Measurements from ENCODE around the gene MGAM2.

The MGAM2 gene

GRCh38 chr7:142194201-142194600 is 82.7 kb downstream of the MGAM2 start:
- H3K4me3 ChIP-seq (ENCODE audit: control insufficient read depth, low read depth, low read length) = no peak overlapping the region
- DNase-seq (ENCODE audit: low read depth) = no peak
- TF ChIP-seq CTCF (IDR thresholded peaks at IDR 0.05; ENCODE audit: control insufficient read depth, insufficient read depth, low read depth, low read length, missing control alignments) = no peak

- no peak for DNase-seq (ENCODE audit: low read depth)
- no peak overlapping the region for H3K4me3 ChIP-seq (ENCODE audit: control insufficient read depth, low read depth, low read length)
- TF ChIP-seq CTCF (IDR thresholded peaks at IDR 0.05; ENCODE audit: control insufficient read depth, insufficient read depth, low read depth, low read length, missing control alignments) = no peak
These were observed 84.7 kb downstream of the MGAM2 start for GRCh38 chr7:142196066-142196840.

GRCh38 chr7:142200206-142200605 is 88.7 kb downstream of the MGAM2 start:
- no peak overlapping the region for H3K4me3 ChIP-seq (ENCODE audit: control insufficient read depth, low read depth, low read length)
- no peak for TF ChIP-seq CTCF (IDR thresholded peaks at IDR 0.05; ENCODE audit: control insufficient read depth, insufficient read depth, low read depth, low read length, missing control alignments)
- DNase-seq (ENCODE audit: low read depth) = no peak

- DNase-seq (ENCODE audit: low read depth) = no peak
- H3K4me3 ChIP-seq (ENCODE audit: control insufficient read depth, low read depth, low read length) = no peak overlapping the region
- TF ChIP-seq CTCF (IDR thresholded peaks at IDR 0.05; ENCODE audit: control insufficient read depth, insufficient read depth, low read depth, low read length, missing control alignments) = no peak
These were observed 117.1 kb downstream of the MGAM2 start for GRCh38 chr7:142228537-142229104.

GRCh38 chr7:142231716-142232115 is 120.2 kb downstream of the MGAM2 start:
- no peak for TF ChIP-seq CTCF (IDR thresholded peaks at IDR 0.05; ENCODE audit: control insufficient read depth, insufficient read depth, low read depth, low read length, missing control alignments)
- H3K4me3 ChIP-seq (ENCODE audit: control insufficient read depth, low read depth, low read length) = no peak overlapping the region
- DNase-seq (ENCODE audit: low read depth) = no peak

GRCh38 chr7:142240546-142240945 is 129.0 kb downstream of the MGAM2 start:
- no peak for TF ChIP-seq CTCF (IDR thresholded peaks at IDR 0.05; ENCODE audit: control insufficient read depth, insufficient read depth, low read depth, low read length, missing control alignments)
- H3K4me3 ChIP-seq (ENCODE audit: control insufficient read depth, low read depth, low read length) = no peak overlapping the region
- DNase-seq (ENCODE audit: low read depth) = no peak
